ENCODE data around the gene OPHN1.

- TF ChIP-seq CTCF (conservative IDR thresholded peaks at IDR 0.05) = no peak
- TF ChIP-seq ZFX (IDR thresholded peaks at IDR 0.05) = no peak
Observed at GRCh38 chrX:68234171-68234910, 199.0 kb downstream of the OPHN1 start.

Measured in C4-2B (cell line).